Ovary (tissue), 9 donors: ENCODE measurements around the gene CPA4. TPM values are rescaled to one million over a fixed set of nuclear protein-coding genes. Genes with fewer than 3 reads are reported as not detected.

ENCODE experiments used
- DNase-seq, 5 donors: peaks; one replicate each; pipeline ENCODE4 v3.0.0-alpha.2; 2019 to 2020
- H3K27ac ChIP-seq, 2 donors: fragments of 200-600 bp; one replicate each; pipeline versions ENCODE4 v1.5.1 to v1.8.0; 2019 to 2022
- H3K27me3 ChIP-seq: fragments of 200-600 bp; one replicate; pipeline ENCODE4 v1.8.0; 2022
- H3K36me3 ChIP-seq: fragments of 200-600 bp; sonication (generic); one replicate; pipeline ENCODE4 v1.5.1; 2019
- H3K4me1 ChIP-seq: one replicate; pipeline ENCODE4 v1.8.1; 2013; ENCODE audit warnings: mild to moderate bottlenecking, moderate library complexity; ENCODE audit not compliant: insufficient read depth
- H3K4me3 ChIP-seq: fragments of 200-600 bp; sonication (generic); one replicate; pipeline ENCODE4 v1.5.1; 2017
- H3K9me3 ChIP-seq, 2 donors: fragments of 200-600 bp in 1 of 2; sonication (generic) in 1 of 2; one replicate each; pipeline versions ENCODE4 v1.5.1 to v1.8.1; 2013 to 2019; ENCODE audit warnings: mild to moderate bottlenecking in 1 of 2, moderate library complexity in 1 of 2
- EP300 ChIP-seq: sonication (generic); formaldehyde crosslinking; IDR thresholded peaks from one replicate; pipeline ENCODE4 v1.6.1; 2017; ENCODE audit warnings: antibody characterized with exemption
- POLR2A ChIP-seq: fragments of 450-650 bp; IDR thresholded peaks from one replicate; pipeline ENCODE4 v1.6.1; 2017; ENCODE audit warnings: antibody characterized with exemption, mild to moderate bottlenecking, moderate library complexity
- WGBS, 3 donors: extraction: QIAGEN DNeasy Blood & Tissue Kit in 1 of 3; methylation state at CpG; one replicate each; pipeline versions ENCODE4 v1.1.5 to v1.1.7; 2013 to 2017; 5-methylcytosine and 5-hydroxymethylcytosine counted together
- intact Hi-C, 4 donors: fragments of 100-400 bp; cut with DNase I; formaldehyde crosslinking; loops; one replicate each; pipeline versions ENCODE4 v1.11.0 to v1.15.1; 2022 to 2023
- polyA plus RNA-seq, 2 donors: library from polyadenylated mRNA; stranded (reverse); fragments of 200-250 nt in 1 of 2; fragments of 350-450 nt in 1 of 2; fragmentation: Illumina TruSeq in 1 of 2; extraction: RNeasy Lipid Tissue Mini Kit (QIAGEN cat#74804) in 1 of 2; gene quantifications; one replicate each; pipeline ENCODE4 v1.2.3, GENCODE V29; 2013 to 2014
- total RNA-seq, 7 donors: library from RNA; depleted of rRNA in 2 of 7; stranded (reverse); fragments of >200 nt in 2 of 7; fragmentation: NEBNext Ultra II Directional in 3 of 7; extraction: Animal tissue kit (Norgen Biotek cat#: 25700) in 3 of 7; gene quantifications; one replicate each; pipeline versions ENCODE4 v1.1.0 to v1.2.4, GENCODE V29; 2016 to 2023
- TF ChIP-seq, protein P1 (sequence below), 3 donors: fragments of 450-650 bp in 2 of 3; fragments of 200-600 bp in 1 of 3; IDR thresholded peaks; one replicate each; pipeline versions ENCODE4 v1.5.1 to v1.8.0; 2016 to 2022; ENCODE audit warnings: antibody characterized with exemption in 3 of 3, mild to moderate bottlenecking in 1 of 3
- donor health status: DM: no; HTN: no; CAD: no; lungs with moderate emphysema.
- donor health status: DM: no; HTN: no; CAD: no.
- donor health status: Bipolar disorder and iron deficiency.
- donor health status: DM: yes; HTN: yes; CAD: no.
- donor health status: DM: no; HTN: no; CAD: no.
- donor health status: DM: yes; HTN: yes; CAD: no.

CPA4 gene
- total and polyA plus RNA-seq, 9 donors, result 0.13 to 1.7 (median 0.33) TPM; not detected in 3

DNA sequence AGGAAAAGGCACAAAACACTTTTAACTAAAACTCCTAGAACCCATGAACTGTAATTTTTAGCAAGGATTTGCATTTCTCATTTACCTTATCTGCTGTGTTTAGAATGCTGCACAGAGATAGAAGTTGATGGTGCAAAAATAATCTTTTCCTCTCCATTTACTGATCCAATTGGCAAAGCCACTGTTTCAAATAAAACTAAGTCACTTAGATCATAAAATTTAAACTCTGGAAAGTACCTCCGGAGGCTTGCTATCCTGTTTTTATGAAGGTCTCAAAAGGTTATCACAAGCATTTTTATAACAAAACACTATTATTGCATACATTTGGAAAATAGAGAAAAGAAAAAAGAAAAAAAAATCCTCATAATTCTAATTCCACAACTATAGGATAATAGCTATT lies 18.7 kb upstream of the CPA4 start:
- Histone ChIP-seq H3K4me3 (no peak overlapping the region), H3K4me1 (peaks cover 1% of the 10 kb centered on the region), H3K27me3 (no peaks in the 10 kb centered on the region), H3K36me3 (no peaks in the 10 kb centered on the region), H3K9me3 (no peaks in the 10 kb centered on the region), H3K27ac (no peak overlapping the region)
- TF ChIP-seq POLR2A (no peak), EP300 (no peak)
- TF ChIP-seq, protein P1, sequence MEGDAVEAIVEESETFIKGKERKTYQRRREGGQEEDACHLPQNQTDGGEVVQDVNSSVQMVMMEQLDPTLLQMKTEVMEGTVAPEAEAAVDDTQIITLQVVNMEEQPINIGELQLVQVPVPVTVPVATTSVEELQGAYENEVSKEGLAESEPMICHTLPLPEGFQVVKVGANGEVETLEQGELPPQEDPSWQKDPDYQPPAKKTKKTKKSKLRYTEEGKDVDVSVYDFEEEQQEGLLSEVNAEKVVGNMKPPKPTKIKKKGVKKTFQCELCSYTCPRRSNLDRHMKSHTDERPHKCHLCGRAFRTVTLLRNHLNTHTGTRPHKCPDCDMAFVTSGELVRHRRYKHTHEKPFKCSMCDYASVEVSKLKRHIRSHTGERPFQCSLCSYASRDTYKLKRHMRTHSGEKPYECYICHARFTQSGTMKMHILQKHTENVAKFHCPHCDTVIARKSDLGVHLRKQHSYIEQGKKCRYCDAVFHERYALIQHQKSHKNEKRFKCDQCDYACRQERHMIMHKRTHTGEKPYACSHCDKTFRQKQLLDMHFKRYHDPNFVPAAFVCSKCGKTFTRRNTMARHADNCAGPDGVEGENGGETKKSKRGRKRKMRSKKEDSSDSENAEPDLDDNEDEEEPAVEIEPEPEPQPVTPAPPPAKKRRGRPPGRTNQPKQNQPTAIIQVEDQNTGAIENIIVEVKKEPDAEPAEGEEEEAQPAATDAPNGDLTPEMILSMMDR (IDR thresholded peaks at IDR 0.05), result no peak
- intact Hi-C loops, result loop anchor here in 1 of 4 donors (10.0 kb wide), 2 partner anchors 81 to 221 kb away; partner anchors contain the start of gene MEST
- DNase-seq, result no peak
- WGBS, 3 donors, result 10 to 24% (median 16%) methylated on average over 1 of the region's 1 CpG

DNA sequence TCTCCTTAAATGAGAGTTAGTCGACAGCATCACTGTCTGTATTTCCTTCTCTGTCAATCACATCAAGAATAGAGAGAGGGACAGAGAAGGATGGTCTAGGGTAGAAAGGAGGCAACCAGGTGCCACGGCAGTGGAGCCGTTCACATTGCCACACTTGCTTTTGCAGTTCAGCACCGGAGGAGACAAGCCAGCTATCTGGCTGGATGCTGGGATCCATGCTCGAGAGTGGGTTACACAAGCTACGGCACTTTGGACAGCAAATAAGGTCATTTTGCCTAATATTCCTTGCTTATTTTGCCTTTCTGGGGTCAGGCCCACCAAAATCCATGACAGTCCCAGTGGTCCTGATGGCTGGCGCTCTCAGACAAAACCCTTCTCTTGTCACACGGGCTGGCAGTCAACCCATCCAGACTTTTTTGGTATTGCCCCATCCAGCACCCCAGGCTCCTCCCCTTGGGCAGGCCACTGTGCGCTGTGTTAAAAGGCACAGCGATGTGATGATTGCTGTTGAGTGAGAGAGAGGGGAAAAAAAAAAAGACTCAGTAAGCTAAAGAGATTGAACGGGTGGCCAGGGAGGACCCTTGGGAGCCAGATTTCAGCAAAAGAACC lies 17.9 kb upstream of the CPA4 start:
- H3K4me3 ChIP-seq, result no peak overlapping the region
- H3K27ac ChIP-seq, result no peak overlapping the region
- H3K36me3 ChIP-seq, result no peaks in the 10 kb centered on the region
- no peaks in the 10 kb centered on the region for H3K9me3 ChIP-seq
- peaks cover 1% of the 10 kb centered on the region for H3K4me1 ChIP-seq
- TF ChIP-seq, protein P1 (IDR thresholded peaks at IDR 0.05), result no peak
- no peak for TF ChIP-seq POLR2A
- no peak for TF ChIP-seq EP300
- DNase-seq, result no peak
- intact Hi-C loops, result loop anchor here in 2 of 4 donors (5.0 to 10.0 kb wide), 3 partner anchors 80 to 220 kb away; partner anchors contain the start of gene MEST (in 2 of the 2)
- no peaks in the 10 kb centered on the region for H3K27me3 ChIP-seq
- WGBS, 3 donors, result 83 to 96% (median 88%) methylated on average over 11 of the region's 11 CpGs

DNA sequence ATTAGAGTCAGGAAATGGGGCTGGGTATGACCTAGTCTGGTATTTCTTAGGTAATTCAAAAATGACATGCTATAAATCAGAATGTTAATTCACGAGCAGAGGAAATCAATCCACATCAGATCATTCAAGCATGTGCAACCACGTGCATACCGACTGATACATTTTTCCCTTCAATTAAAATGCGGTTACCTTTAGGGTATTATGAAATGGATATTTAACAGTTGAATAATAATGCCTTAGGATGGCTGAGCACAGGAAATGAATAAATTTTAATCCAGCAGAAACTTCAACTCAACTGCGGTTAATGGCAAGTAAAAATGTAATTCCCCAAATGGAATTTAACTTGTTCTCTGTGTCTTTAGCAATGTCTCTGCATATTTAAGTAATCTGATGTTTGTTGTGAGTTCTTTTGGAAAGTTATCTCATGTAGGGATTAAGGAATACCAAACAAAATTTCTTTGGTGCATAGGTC lies 17.1 kb upstream of the CPA4 start:
- WGBS, 3 donors, result 69 to 78% (median 69%) methylated on average over 5 of the region's 5 CpGs
- no peak for TF ChIP-seq EP300
- TF ChIP-seq, protein P1 (IDR thresholded peaks at IDR 0.05), result no peak
- TF ChIP-seq POLR2A, result no peak
- no peaks in the 10 kb centered on the region for H3K36me3 ChIP-seq
- H3K9me3 ChIP-seq, result no peaks in the 10 kb centered on the region
- DNase-seq, result no peak
- H3K4me1 ChIP-seq, result peaks cover 1% of the 10 kb centered on the region
- intact Hi-C loops, result loop anchor here in 2 of 4 donors (5.0 to 10.0 kb wide), 3 partner anchors 79 to 219 kb away; partner anchors contain the start of gene MEST (in 2 of the 2)
- H3K27ac ChIP-seq, result no peak overlapping the region
- H3K27me3 ChIP-seq, result no peaks in the 10 kb centered on the region
- H3K4me3 ChIP-seq, result no peak overlapping the region

DNA sequence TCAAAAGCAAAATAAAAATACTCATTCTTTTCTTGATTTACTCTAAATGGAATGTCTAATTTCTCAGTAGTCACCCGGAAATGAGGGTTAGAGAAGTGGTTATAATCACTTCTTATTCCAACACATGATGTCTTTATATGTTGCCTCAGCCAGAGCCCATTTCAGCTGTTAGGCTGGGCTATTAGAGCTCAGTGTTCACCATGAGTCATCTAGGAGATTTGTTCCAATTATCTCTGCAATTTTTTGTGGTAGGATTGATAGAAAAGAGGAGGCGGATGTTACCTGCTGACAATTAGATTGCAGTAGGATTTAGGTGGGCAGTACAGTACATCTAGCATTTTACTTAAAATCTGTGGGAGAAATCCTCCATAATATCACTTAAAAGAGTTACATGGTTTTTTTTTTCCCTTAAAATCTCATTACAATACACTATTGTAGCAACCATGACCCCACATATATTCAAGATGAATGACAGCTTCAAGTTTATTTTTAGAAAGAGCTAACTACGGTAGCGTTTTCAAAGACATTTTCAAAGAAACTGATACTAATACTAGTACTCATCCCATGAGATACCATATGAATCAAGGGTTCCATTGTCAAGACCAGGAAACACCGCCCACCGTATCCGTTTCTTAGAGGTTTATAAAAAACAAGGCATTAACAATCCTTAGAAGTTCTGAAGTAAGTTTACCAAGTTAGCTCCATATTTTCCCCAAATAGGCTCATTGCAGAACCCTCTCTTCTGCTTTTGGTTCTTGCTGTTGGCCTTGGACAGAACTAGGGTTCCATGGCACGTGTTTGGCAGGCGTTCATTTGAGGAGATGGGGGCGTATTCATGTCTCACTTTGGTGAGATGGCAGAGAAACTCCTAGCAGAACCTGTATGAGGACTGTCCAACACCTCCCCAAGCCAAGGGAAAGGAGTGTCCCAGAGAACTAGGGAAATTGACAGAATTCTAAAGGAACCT lies 15.9 kb upstream of the CPA4 start:
- DNase-seq, result no peak
- no peak overlapping the region for H3K27ac ChIP-seq
- TF ChIP-seq, protein P1 (IDR thresholded peaks at IDR 0.05), result no peak
- no peak for TF ChIP-seq POLR2A
- TF ChIP-seq EP300, result no peak

More for the DNA sequence above, 15.9 kb upstream of the CPA4 start:
- H3K36me3 ChIP-seq, result no peaks in the 10 kb centered on the region
- no peak overlapping the region for H3K4me3 ChIP-seq
- WGBS, 3 donors, result 81 to 87% (median 86%) methylated on average over 10 of the region's 10 CpGs
- H3K4me1 ChIP-seq, result peaks cover 1% of the 10 kb centered on the region
- intact Hi-C loops, result loop anchor here in 2 of 4 donors (5.0 to 10.0 kb wide), 3 partner anchors 78 to 218 kb away; partner anchors contain the start of gene MEST (in 2 of the 2)
- H3K27me3 ChIP-seq, result no peaks in the 10 kb centered on the region
- H3K9me3 ChIP-seq, result no peaks in the 10 kb centered on the region
